GM23248 (cell line): ENCODE data around the gene THAP2. TPM values are rescaled to one million over a fixed set of nuclear protein-coding genes. Genes with fewer than 3 reads are reported as not detected.
"Not testable (repeated sequence)": the region's sequence is repeated elsewhere in the genome, so short reads cannot be mapped to it uniquely, and the experiment has no call there.

ENCODE experiments used
- DNase-seq: peaks from one replicate; pipeline ENCODE4 v3.0.0-alpha.2; 2015
- H2AFZ ChIP-seq: fragments of 200-600 bp; sonication (generic); 2 replicates; pipeline ENCODE4 v1.6.1; 2016; ENCODE audit warnings: antibody characterized with exemption
- H3F3A ChIP-seq: fragments of 200-600 bp; sonication (generic); 2 replicates; pipeline ENCODE4 v1.6.1; 2016; ENCODE audit warnings: mild to moderate bottlenecking, antibody characterized with exemption, mixed run types; ENCODE audit not compliant: insufficient read depth
- H3K27ac ChIP-seq: fragments of 200-600 bp; sonication (generic); 2 replicates; pipeline ENCODE4 v1.5.1; 2016; ENCODE audit warnings: mild to moderate bottlenecking
- H3K27me3 ChIP-seq: fragments of 200-600 bp; sonication (generic); replicated peaks from 2 replicates; pipeline ENCODE4 v1.6.1; 2016; ENCODE audit warnings: mild to moderate bottlenecking; ENCODE audit not compliant: insufficient read depth
- H3K36me3 ChIP-seq: fragments of 200-600 bp; sonication (generic); 2 replicates; pipeline ENCODE4 v1.6.1; 2016; ENCODE audit warnings: low read depth, mild to moderate bottlenecking
- H3K4me1 ChIP-seq: fragments of 200-600 bp; sonication (generic); 2 replicates; pipeline ENCODE4 v1.6.1; 2016; ENCODE audit warnings: mild to moderate bottlenecking; ENCODE audit not compliant: insufficient read depth
- H3K4me2 ChIP-seq: fragments of 200-600 bp; sonication (generic); one replicate; pipeline ENCODE4 v1.6.1; 2016; ENCODE audit warnings: mild to moderate bottlenecking; ENCODE audit not compliant: unreplicated experiment
- H3K4me3 ChIP-seq: fragments of 200-600 bp; sonication (generic); 2 replicates; pipeline ENCODE4 v1.5.1; 2016; ENCODE audit warnings: mild to moderate bottlenecking
- H3K79me2 ChIP-seq: fragments of 200-600 bp; sonication (generic); 2 replicates; pipeline ENCODE4 v1.6.1; 2016; ENCODE audit warnings: mild to moderate bottlenecking; ENCODE audit not compliant: insufficient read depth
- H3K9ac ChIP-seq: fragments of 200-600 bp; sonication (generic); 2 replicates; pipeline ENCODE4 v1.6.1; 2016; ENCODE audit warnings: mild to moderate bottlenecking
- H3K9me2 ChIP-seq: fragments of 200-600 bp; sonication (generic); 2 replicates; pipeline ENCODE4 v1.6.1; 2016; ENCODE audit warnings: mixed run types, mild to moderate bottlenecking, moderate library complexity; ENCODE audit not compliant: insufficient read depth
- H3K9me3 ChIP-seq: fragments of 200-600 bp; sonication (generic); one replicate; pipeline ENCODE4 v1.6.1; 2017; ENCODE audit warnings: low read depth
- H4K20me1 ChIP-seq: fragments of 200-600 bp; sonication (generic); 2 replicates; pipeline ENCODE4 v1.6.0; 2016; ENCODE audit not compliant: insufficient read depth
- EZH2 ChIP-seq: fragments of 200-600 bp; sonication (generic); IDR thresholded peaks from 2 replicates; pipeline ENCODE4 v1.6.1; 2018; ENCODE audit warnings: antibody characterized with exemption, mild to moderate bottlenecking; ENCODE audit not compliant: insufficient read depth, poor library complexity, severe bottlenecking
- EZH2phosphoT487 ChIP-seq: fragments of 200-600 bp; sonication (generic); IDR thresholded peaks from 2 replicates; pipeline ENCODE4 v1.6.1; 2018; ENCODE audit warnings: antibody characterized with exemption, moderate library complexity, mild to moderate bottlenecking, low read depth; ENCODE audit not compliant: insufficient read depth
- WGBS, 2 experiments: methylation state at CpG; one replicate each; pipeline ENCODE4 v1.1.6; 2015 to 2017; ENCODE audit warnings: low lambda C conversion rate in 2 of 2, low coverage in 1 of 2; ENCODE audit errors: missing lambda C conversion rate in 2 of 2; 5-methylcytosine and 5-hydroxymethylcytosine counted together
- in situ Hi-C: fragments of 300-500 bp; cut with MboI; formaldehyde crosslinking; loops from 2 replicates; pipeline ENCODE4 v1.15.0; 2020
- polyA plus RNA-seq: library from polyadenylated mRNA; unstranded; fragments of >200 nt; fragmentation: Nextera tagmentation; extraction: Ambion mirVana; gene quantifications from 2 replicates; pipeline ENCODE4 v1.2.1, GENCODE V29; 2016
- total RNA-seq: library from RNA; depleted of rRNA; stranded (reverse); fragments of >200 nt; shearing (Covaris generic); gene quantifications from 2 replicates; pipeline ENCODE4 v1.2.3, GENCODE V29; 2014

Gene THAP2
- total and polyA plus RNA-seq, 2 experiments from 2014 or later: 7.0 to 10.3 TPM

DNA sequence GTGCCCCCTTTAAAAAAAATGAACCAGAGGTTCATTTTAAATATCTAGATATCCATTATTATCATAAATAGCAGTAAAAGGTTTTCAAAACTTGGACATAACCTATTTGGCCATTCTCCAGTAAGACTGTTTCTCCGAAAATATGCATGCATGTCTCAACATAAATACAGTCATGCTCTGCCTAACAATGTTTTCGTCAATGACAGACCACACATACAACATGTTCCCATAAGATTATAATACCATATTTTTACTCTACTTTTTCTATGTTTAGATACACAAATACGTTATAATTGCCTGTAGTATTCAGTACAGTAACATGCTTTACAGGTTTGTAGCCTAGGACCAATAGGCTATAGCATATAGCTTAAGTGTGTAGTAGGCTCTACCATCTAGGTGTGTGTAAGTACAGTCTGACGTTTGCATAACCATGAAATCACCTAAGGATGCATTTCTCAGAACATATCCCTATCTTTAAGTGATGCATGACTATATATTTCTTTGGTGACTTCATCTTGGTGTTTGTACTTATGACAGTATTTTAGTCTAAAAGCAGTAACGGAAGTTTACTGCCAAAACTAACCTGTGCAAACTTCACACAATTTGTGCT lies 25.0 kb downstream of the THAP2 start:
- peaks cover 17% of the 10 kb centered on the region for H3F3A ChIP-seq
- no peak overlapping the region for H3K4me3 ChIP-seq
- H3K36me3 ChIP-seq: no peaks in the 10 kb centered on the region
- WGBS, 2 experiments: 89 to 91% methylated on average over 5 of the region's 5 CpGs
- no peak overlapping the region for H2AFZ ChIP-seq
- peaks cover 24% of the 10 kb centered on the region for H3K79me2 ChIP-seq
- no peak for TF ChIP-seq EZH2
- no peak for TF ChIP-seq EZH2phosphoT487
- no peak overlapping the region for H3K27ac ChIP-seq
- in situ Hi-C loops: no loop called here
- no peak overlapping the region for H3K4me2 ChIP-seq
- DNase-seq: no peak
- H3K9me3 ChIP-seq: no peaks in the 10 kb centered on the region
- no peaks in the 10 kb centered on the region for H4K20me1 ChIP-seq
- no peak overlapping the region for H3K9ac ChIP-seq
- no peaks in the 10 kb centered on the region for H3K27me3 ChIP-seq
- H3K9me2 ChIP-seq: no peaks in the 10 kb centered on the region
- peaks cover 20% of the 10 kb centered on the region for H3K4me1 ChIP-seq

DNA sequence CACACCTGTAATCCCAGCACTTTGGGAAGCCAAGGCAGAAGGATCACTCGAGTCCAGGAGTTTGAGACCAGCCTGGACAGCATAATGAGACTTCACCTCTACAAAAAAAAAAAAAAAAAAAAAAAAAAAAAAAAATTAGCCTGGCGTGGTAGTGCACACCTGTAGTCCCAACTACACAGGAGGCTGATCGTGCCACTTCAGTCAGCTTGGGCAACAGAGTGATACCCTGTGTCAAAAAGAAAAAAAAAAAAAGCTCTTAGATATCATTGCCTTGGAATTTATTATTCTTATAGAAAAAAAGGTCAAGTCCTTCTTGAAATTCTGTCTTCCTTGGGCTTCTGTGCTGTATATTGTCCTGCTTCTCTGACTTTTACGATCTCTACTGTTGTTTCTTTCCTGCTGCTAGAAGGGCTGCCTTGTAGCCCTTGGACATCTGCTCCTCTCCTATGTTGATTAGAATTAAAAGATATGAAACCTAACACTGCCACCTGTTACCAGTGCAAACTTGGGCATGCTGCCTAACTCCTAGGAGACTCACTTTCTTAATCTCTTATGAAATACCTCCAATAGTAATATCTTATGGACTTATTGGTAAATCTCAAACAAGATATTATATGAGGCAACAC lies 27.5 kb downstream of the THAP2 start:
- DNase-seq: no peak
- no peak for TF ChIP-seq EZH2
- TF ChIP-seq EZH2phosphoT487: no peak
- no peak overlapping the region for H3K27ac ChIP-seq
- H3K9ac ChIP-seq: no peak overlapping the region
- in situ Hi-C loops: no loop called here
- H4K20me1 ChIP-seq: no peaks in the 10 kb centered on the region
- 81 to 84% methylated on average over 4 of the region's 4 CpGs for WGBS, 2 experiments
- peaks cover 24% of the 10 kb centered on the region for H3K79me2 ChIP-seq
- no peaks in the 10 kb centered on the region for H3K27me3 ChIP-seq
- peaks cover 11% of the 10 kb centered on the region; the same call in 1 of the 2 replicates for H3K4me1 ChIP-seq
- H2AFZ ChIP-seq: no peak overlapping the region
- H3K9me2 ChIP-seq: no peaks in the 10 kb centered on the region; the same call in 1 of the 2 replicates
- no peaks in the 10 kb centered on the region for H3K9me3 ChIP-seq
- no peak overlapping the region for H3K4me2 ChIP-seq
- H3K4me3 ChIP-seq: no peak overlapping the region
- H3K36me3 ChIP-seq: no peaks in the 10 kb centered on the region
- H3F3A ChIP-seq: peaks cover 5% of the 10 kb centered on the region; the same call in 1 of the 2 replicates

GRCh38 chr12:71693126-71693525 lies 29.0 kb downstream of the THAP2 start:
- Histone ChIP-seq H3K36me3 (no peaks in the 10 kb centered on the region), H3K4me3 (no peak overlapping the region), H3K9me3 (no peaks in the 10 kb centered on the region), H3K9me2 (no peaks in the 10 kb centered on the region; the same call in 1 of the 2 replicates), H3K4me1 (no peaks in the 10 kb centered on the region), H4K20me1 (no peaks in the 10 kb centered on the region), H3K4me2 (no peak overlapping the region), H3K27ac (no peak overlapping the region), H3K27me3 (no peaks in the 10 kb centered on the region), H2AFZ (no peak overlapping the region), H3K9ac (no peak overlapping the region), H3K79me2 (peaks cover 11% of the 10 kb centered on the region), H3F3A (no peaks in the 10 kb centered on the region)
- WGBS, 2 experiments: 97 to 99% methylated on average over 7 of the region's 7 CpGs
- in situ Hi-C loops: no loop called here
- TF ChIP-seq EZH2 (no peak), EZH2phosphoT487 (no peak)
- DNase-seq: no peak

- H2AFZ ChIP-seq, H3F3A ChIP-seq, H4K20me1 ChIP-seq, H3K79me2 ChIP-seq, H3K4me1 ChIP-seq, in situ Hi-C loops, H3K27me3 ChIP-seq, H3K9ac ChIP-seq, H3K36me3 ChIP-seq, H3K27ac ChIP-seq, H3K4me3 ChIP-seq, H3K4me2 ChIP-seq, DNase-seq, H3K9me2 ChIP-seq, H3K9me3 ChIP-seq: not testable (repeated sequence)
- 89 to 93% methylated on average over 5 of the region's 5 CpGs for WGBS, 2 experiments
Measured at GRCh38 chr12:71693651-71694050, 29.6 kb downstream of the THAP2 start.
